ENCODE results near the gene RSAD1.

The RSAD1 gene

GRCh38 chr17:50478391-50479381 is at the start of gene RSAD1:
TSS of gene RSAD1 (plus strand) at chr17:50478860. CDS start at chr17:50478885, 25 bp downstream.
- DNase-seq = peak; percentile 69

- no peak for DNase-seq
Measured at GRCh38 chr17:50429793-50430192, 48.9 kb upstream of the RSAD1 start.

GRCh38 chr17:50430821-50431618 is 47.6 kb upstream of the RSAD1 start:
- no peak for DNase-seq

DNA sequence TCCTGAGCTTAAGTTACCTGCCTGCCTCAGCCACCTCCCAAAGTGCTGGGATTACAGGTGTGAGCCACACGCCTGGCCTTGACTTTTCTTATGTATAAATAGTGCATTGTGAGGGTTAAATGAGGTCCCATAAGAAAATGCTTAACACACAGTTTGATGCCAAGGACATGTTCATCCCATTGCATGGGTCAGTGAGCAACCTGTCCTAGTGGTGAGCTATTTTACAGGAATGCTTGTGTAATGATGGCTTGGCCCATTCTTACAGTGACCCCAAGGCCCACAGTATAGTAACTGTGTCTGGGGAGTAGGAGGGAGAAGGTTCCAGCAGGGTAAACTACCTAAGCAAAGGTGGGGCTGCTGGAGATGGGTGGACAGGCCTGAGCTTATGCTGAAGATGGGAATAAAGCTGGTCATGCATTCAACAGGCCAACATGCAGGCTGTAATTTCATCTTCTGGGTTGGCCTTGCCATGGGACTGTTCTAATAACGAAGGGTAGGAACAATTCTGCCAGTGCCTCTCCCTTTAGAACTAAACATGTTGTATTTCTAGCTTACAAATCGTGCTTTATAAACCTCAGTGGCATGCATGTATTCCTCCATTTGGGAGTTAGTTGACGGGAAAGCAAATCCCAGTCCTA is 46.4 kb upstream of the RSAD1 start:
- no peak for DNase-seq

- DNase-seq = no peak
Measured at GRCh38 chr17:50437409-50437808, 41.3 kb upstream of the RSAD1 start.

DNA sequence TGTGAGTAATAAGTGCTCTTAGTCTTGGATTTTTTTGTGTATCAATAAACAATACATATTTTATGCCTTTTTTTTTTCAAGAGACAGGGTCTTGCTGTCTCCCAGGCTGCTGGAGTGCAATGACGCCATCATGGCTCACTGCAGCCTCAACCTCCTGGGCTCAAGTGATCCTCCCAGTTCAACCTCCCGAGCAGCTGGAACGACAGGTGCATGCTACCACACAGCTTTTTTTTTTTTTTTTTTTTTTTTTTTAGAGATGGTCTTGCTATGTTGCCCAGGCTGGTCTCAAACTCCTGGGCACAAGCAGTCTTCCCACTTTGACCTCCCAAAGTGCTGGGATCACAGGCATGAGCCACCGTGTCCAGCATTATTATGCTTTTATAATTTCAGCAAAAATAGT is 39.7 kb upstream of the RSAD1 start:
- no peak for DNase-seq

- no peak for DNase-seq
Measured at GRCh38 chr17:50440172-50440837, 38.4 kb upstream of the RSAD1 start.

DNA sequence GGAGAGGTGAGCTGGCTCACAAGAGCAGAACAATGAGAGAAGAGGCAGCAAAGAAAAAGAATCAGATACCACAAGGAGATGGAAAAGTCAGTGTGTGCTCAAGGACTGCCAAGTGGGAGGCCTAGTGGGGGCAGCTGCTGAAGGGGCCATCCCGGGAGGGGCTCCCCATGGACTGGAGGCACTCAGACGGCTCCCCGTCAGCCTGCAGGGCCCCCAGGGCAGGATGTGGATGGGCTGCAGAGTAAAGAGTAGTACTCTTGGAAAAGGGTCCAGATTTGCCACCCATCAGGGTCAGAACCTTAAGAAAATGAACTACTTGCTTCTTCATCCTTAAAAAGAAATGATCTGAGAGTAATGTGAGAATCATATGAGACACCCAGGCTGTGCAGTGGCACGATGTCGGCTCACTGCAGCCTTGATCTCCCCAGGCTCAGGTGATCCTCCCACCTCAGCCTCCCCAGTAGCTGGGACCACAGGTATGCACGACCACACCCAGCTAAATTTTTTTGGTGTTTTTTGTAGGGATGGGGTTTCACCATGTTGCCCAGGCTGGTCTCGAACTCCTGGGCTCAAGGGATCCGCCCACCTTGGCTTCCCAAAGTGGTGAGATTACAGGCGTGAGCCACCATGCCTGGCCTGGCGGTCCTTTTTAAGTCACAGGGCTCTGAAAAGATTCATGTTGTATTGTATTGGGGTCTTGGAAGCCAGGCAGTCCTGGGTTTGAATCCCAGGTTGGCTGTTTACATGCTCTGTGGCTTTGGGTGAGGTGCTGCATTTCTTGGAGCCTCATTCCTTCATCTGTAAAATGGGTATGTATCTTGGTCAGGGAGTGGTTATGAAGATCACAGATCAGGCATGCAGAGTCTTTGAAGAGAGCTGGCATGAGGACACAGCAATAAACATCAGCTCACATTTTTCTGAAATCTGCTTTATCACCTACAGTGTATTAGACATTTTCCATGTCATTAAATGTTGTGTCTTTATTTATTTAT is 37.5 kb upstream of the RSAD1 start:
- DNase-seq = no peak

DNA sequence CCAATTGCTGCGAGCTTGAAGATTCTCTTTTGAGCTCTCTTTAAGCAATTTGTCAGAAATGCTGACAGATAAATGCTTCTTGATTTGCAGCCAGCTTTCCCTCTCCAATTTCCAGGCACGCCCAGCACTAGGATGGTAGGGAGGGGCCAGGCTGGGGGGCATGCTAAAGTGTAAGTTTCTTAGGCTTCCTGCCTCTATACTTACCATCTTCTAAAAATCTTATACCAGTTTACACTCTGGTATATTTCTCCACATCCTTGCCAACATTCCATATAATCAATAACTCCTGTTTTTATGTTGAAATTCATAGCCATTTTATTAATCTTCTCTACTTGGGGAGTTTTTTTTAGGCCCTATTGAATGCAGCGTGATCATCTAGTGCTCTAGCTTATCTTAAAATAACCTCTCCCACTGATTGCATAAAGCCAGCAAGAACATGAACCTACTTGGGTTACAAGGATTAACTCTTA is 35.1 kb upstream of the RSAD1 start:
- DNase-seq = no peak

GRCh38 chr17:50444841-50445715 is 33.6 kb upstream of the RSAD1 start:
- no peak for DNase-seq

GRCh38 chr17:50445730-50446325 is 32.8 kb upstream of the RSAD1 start:
- no peak for DNase-seq

GRCh38 chr17:50447870-50448595 is 30.6 kb upstream of the RSAD1 start:
- no peak for DNase-seq

GRCh38 chr17:50448643-50449042 is 30.0 kb upstream of the RSAD1 start:
- DNase-seq = no peak

GRCh38 chr17:50451943-50452629 is 26.6 kb upstream of the RSAD1 start:
- DNase-seq = no peak

- DNase-seq = no peak
Measured at GRCh38 chr17:50452630-50453300, 25.9 kb upstream of the RSAD1 start.

DNA sequence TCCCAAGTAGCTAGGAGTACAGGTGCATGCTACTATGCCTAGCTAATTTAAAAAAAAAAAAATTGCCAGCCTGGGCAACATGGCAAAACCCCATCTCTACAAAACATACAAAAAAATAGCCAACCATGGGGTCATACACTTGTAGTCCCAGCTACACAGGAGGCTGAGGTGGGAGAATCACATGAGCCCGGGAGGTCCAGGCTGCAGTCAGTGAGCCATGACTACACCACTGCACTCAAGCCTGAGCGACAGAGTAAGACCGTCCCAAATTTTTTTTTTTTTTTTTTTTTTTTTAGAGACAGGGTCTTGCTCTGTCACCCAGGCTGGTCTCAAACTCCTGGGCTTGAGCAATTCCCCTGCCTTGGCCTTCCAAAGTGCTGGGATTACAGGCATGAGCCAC is 24.8 kb upstream of the RSAD1 start:
- no peak for DNase-seq

DNA sequence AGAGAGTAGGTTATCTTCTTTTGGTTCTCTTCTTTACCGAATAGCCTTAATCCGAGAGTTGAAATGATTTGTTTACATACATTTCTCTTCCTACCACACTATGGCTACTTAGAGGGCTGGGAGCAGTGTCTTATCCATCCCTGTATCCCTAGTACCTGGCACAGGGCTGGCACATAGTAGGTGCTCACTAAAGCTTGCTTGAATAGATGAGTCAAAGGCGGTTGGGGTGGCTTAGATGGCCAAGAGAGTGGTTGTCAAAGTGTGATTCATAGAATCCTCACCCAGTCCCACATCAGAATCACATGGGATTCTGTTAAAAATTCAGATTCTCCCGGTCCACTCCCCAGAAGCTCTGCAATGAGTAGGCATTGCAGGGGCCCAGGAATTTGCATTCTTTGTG is 21.0 kb upstream of the RSAD1 start:
- no peak for DNase-seq

- no peak for DNase-seq
Measured at GRCh38 chr17:50458270-50458669, 20.4 kb upstream of the RSAD1 start.

Measured in activated T-cell treated with anti-CD3 and anti-CD28 coated beads for 4 hours (primary cell).